Neural cell (in vitro differentiated cells): ENCODE data around the gene DLD. TPM values are rescaled to one million over a fixed set of nuclear protein-coding genes. Genes with fewer than 3 reads are reported as not detected.

Experiments used
- H2AFZ ChIP-seq: fragments of 200-600, 300-800 bp; sonication (generic), shearing (Covaris generic); 2 replicates; pipeline ENCODE4 v1.6.0; 2014; ENCODE audit warnings: low read depth, mild to moderate bottlenecking, antibody characterized with exemption, low read length, moderate library complexity
- H3F3A ChIP-seq: fragments of 200-600 bp; shearing (Covaris generic); 2 replicates; pipeline ENCODE4 v1.6.1; 2016; ENCODE audit warnings: mild to moderate bottlenecking, moderate library complexity, mixed read lengths, antibody characterized with exemption, low read length; ENCODE audit not compliant: insufficient read depth, poor library complexity, severe bottlenecking
- H3K27ac ChIP-seq: fragments of 200-600, 300-800 bp; sonication (generic), shearing (Covaris generic); 2 replicates; pipeline ENCODE4 v1.5.1; 2014; ENCODE audit warnings: mild to moderate bottlenecking, low read length, moderate library complexity
- H3K27me3 ChIP-seq: fragments of 300-800, 200-600 bp; sonication (generic), shearing (Covaris generic); 2 replicates; pipeline ENCODE4 v1.6.0; 2014; ENCODE audit warnings: mild to moderate bottlenecking, low read depth, low read length, moderate library complexity; ENCODE audit not compliant: insufficient read depth
- H3K36me3 ChIP-seq: fragments of 300-800, 200-600 bp; sonication (generic), shearing (Covaris generic); 2 replicates; pipeline ENCODE4 v1.5.1; 2014; ENCODE audit warnings: mild to moderate bottlenecking, antibody characterized with exemption, low read length, moderate library complexity; ENCODE audit not compliant: insufficient read depth
- H3K4me2 ChIP-seq: fragments of 300-800, 200-600 bp; sonication (generic), shearing (Covaris generic); 2 replicates; pipeline ENCODE4 v1.6.0; 2014; ENCODE audit warnings: mild to moderate bottlenecking, low read length
- H3K4me3 ChIP-seq: fragments of 300-800, 200-600 bp; sonication (generic), shearing (Covaris generic); 2 replicates; pipeline ENCODE4 v1.5.1; 2014; ENCODE audit warnings: mild to moderate bottlenecking, low read length, moderate library complexity
- H3K79me2 ChIP-seq: fragments of 200-600 bp; shearing (Covaris generic); replicated peaks from 2 replicates; pipeline ENCODE4 v1.6.0; 2014; ENCODE audit warnings: mild to moderate bottlenecking, low read length, moderate library complexity; ENCODE audit not compliant: insufficient read depth
- H3K9ac ChIP-seq: fragments of 300-800, 200-600 bp; sonication (generic), shearing (Covaris generic); 2 replicates; pipeline ENCODE4 v1.6.1; 2016; ENCODE audit warnings: mild to moderate bottlenecking, low read length, mixed read lengths
- H3K9me2 ChIP-seq: fragments of 200-600 bp; shearing (Covaris generic); 2 replicates; pipeline ENCODE4 v1.6.1; 2016; ENCODE audit warnings: mild to moderate bottlenecking, low read length, mixed read lengths; ENCODE audit not compliant: insufficient read depth
- H3K9me3 ChIP-seq: fragments of 200-600, 300-800 bp; sonication (generic), shearing (Covaris generic); 2 replicates; pipeline ENCODE4 v1.6.1; 2016; ENCODE audit warnings: mild to moderate bottlenecking, mixed run types, low read length, moderate library complexity, mixed read lengths
- H4K20me1 ChIP-seq: fragments of 200-600 bp; shearing (Covaris generic); 2 replicates; pipeline ENCODE4 v1.6.1; 2016; ENCODE audit warnings: mild to moderate bottlenecking, mixed run types; ENCODE audit not compliant: insufficient read depth
- CTCF ChIP-seq: fragments of 450-650 bp; IDR thresholded peaks from 2 replicates; pipeline ENCODE4 v1.5.1; 2014; ENCODE audit warnings: antibody characterized with exemption, mild to moderate bottlenecking, moderate library complexity; ENCODE audit not compliant: poor library complexity, severe bottlenecking
- EP300 ChIP-seq: fragments of 450-650 bp; conservative IDR thresholded peaks from 2 replicates; pipeline ENCODE4 v1.6.1; 2014; ENCODE audit warnings: antibody characterized with exemption, mild to moderate bottlenecking, moderate library complexity; ENCODE audit not compliant: poor library complexity, severe bottlenecking
- EZH2 ChIP-seq: fragments of 200-600, 300-800 bp; shearing (Covaris generic), sonication (generic); IDR thresholded peaks from 2 replicates; pipeline ENCODE4 v1.6.1; 2014; ENCODE audit warnings: antibody characterized with exemption, low read length, borderline replicate concordance, mild to moderate bottlenecking; ENCODE audit not compliant: insufficient read depth, poor library complexity, severe bottlenecking
- MXI1 ChIP-seq: fragments of 450-650 bp; conservative IDR thresholded peaks from 2 replicates; pipeline ENCODE4 v1.6.1; 2014; ENCODE audit warnings: antibody characterized with exemption, mild to moderate bottlenecking; ENCODE audit not compliant: poor library complexity, severe bottlenecking
- POLR2AphosphoS5 ChIP-seq: IDR thresholded peaks from 2 replicates; pipeline ENCODE4 v1.6.1; 2012
- RAD21 ChIP-seq: fragments of 450-650 bp; conservative IDR thresholded peaks from 2 replicates; pipeline ENCODE4 v1.6.1; 2014; ENCODE audit warnings: antibody characterized with exemption, mild to moderate bottlenecking, moderate library complexity
- SMC3 ChIP-seq: fragments of 450-650 bp; conservative IDR thresholded peaks from 2 replicates; pipeline ENCODE4 v1.6.1; 2014; ENCODE audit warnings: antibody characterized with exemption, mild to moderate bottlenecking, moderate library complexity; ENCODE audit not compliant: poor library complexity
- TAF1 ChIP-seq: IDR thresholded peaks from 2 replicates; pipeline ENCODE4 v1.6.1; 2012; ENCODE audit warnings: low read depth
- polyA plus RNA-seq: library from polyadenylated mRNA; depleted of rRNA; stranded (reverse); fragments of >200 nt; gene quantifications from 2 replicates; pipeline ENCODE4 v1.2.3, GENCODE V29; 2014
- TF ChIP-seq, protein P1 (sequence below): IDR thresholded peaks from 2 replicates; pipeline ENCODE4 v1.6.1; 2012; ENCODE audit warnings: borderline replicate concordance

The DLD gene
- polyA plus RNA-seq, 1 donor from 2014 or later = 214 TPM

GRCh38 chr7:107968449-107968848 is 77.5 kb downstream of the DLD start:
- TF ChIP-seq TAF1 (no peak), EP300 (no peak), SMC3 (no peak), POLR2AphosphoS5 (no peak), EZH2 (no peak), RAD21 (no peak), MXI1 (no peak), CTCF (no peak)
- TF ChIP-seq, protein P1, sequence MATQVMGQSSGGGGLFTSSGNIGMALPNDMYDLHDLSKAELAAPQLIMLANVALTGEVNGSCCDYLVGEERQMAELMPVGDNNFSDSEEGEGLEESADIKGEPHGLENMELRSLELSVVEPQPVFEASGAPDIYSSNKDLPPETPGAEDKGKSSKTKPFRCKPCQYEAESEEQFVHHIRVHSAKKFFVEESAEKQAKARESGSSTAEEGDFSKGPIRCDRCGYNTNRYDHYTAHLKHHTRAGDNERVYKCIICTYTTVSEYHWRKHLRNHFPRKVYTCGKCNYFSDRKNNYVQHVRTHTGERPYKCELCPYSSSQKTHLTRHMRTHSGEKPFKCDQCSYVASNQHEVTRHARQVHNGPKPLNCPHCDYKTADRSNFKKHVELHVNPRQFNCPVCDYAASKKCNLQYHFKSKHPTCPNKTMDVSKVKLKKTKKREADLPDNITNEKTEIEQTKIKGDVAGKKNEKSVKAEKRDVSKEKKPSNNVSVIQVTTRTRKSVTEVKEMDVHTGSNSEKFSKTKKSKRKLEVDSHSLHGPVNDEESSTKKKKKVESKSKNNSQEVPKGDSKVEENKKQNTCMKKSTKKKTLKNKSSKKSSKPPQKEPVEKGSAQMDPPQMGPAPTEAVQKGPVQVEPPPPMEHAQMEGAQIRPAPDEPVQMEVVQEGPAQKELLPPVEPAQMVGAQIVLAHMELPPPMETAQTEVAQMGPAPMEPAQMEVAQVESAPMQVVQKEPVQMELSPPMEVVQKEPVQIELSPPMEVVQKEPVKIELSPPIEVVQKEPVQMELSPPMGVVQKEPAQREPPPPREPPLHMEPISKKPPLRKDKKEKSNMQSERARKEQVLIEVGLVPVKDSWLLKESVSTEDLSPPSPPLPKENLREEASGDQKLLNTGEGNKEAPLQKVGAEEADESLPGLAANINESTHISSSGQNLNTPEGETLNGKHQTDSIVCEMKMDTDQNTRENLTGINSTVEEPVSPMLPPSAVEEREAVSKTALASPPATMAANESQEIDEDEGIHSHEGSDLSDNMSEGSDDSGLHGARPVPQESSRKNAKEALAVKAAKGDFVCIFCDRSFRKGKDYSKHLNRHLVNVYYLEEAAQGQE = no peak
- no peak overlapping the region for H2AFZ ChIP-seq
- no peak overlapping the region for H3K27ac ChIP-seq
- no peaks in the 10 kb centered on the region for H3K79me2 ChIP-seq
- no peaks in the 10 kb centered on the region for H3K36me3 ChIP-seq
- no peaks in the 10 kb centered on the region for H4K20me1 ChIP-seq
- H3K4me3 ChIP-seq = no peak overlapping the region
- H3K9me3 ChIP-seq = no peaks in the 10 kb centered on the region
- H3K27me3 ChIP-seq = no peaks in the 10 kb centered on the region
- no peaks in the 10 kb centered on the region for H3F3A ChIP-seq
- H3K4me2 ChIP-seq = no peak overlapping the region
- no peaks in the 10 kb centered on the region for H3K9me2 ChIP-seq
- no peak overlapping the region for H3K9ac ChIP-seq

- H3K27me3 ChIP-seq = no peaks in the 10 kb centered on the region
- H3K9me3 ChIP-seq = no peaks in the 10 kb centered on the region
- H3F3A ChIP-seq = no peaks in the 10 kb centered on the region
- H3K36me3 ChIP-seq = no peaks in the 10 kb centered on the region
- no peaks in the 10 kb centered on the region for H3K79me2 ChIP-seq
- no peak overlapping the region for H3K4me3 ChIP-seq
- no peak overlapping the region for H3K9ac ChIP-seq
- H3K9me2 ChIP-seq = no peaks in the 10 kb centered on the region
- H2AFZ ChIP-seq = no peak overlapping the region
- H3K4me2 ChIP-seq = no peak overlapping the region
- no peaks in the 10 kb centered on the region for H4K20me1 ChIP-seq
- H3K27ac ChIP-seq = no peak overlapping the region
- TF ChIP-seq TAF1 (no peak), MXI1 (no peak), EZH2 (no peak), SMC3 (no peak), RAD21 (no peak), POLR2AphosphoS5 (no peak), CTCF (no peak), EP300 (no peak)
- TF ChIP-seq, protein P1 = no peak
These were observed 78.9 kb downstream of the DLD start for GRCh38 chr7:107969856-107970255.
